Measurements from ENCODE around the gene RCSD1.

DNA sequence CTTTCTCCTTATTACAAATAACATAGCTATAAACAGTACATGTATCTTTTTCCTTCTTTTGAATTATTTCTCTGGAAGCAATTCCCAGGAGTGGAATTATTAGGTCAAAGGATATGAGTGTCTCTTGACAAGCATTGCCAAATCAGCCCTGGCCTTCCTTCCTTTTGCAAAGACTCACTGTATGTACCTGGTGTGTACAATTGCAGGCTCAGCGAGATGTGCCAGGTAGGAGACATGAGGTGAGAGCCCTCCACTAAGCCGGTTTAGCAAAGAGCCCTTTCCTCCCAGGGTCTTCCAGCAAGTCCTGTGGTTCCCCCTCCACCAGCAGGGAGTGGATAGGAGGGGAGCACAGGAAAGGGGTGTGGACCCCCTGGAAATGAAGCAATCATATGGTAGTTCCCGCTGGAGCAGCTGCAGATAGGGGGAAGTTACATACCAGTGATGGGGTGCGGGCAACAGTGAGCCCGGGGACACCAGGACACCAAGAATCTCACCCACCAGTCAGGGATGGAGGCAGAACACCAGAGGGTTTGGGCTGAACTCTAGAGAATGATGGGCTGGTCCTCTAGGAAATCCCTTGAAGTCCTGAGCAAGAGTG, 18.3 kb downstream of the RCSD1 start:
- TF ChIP-seq, protein P1, sequence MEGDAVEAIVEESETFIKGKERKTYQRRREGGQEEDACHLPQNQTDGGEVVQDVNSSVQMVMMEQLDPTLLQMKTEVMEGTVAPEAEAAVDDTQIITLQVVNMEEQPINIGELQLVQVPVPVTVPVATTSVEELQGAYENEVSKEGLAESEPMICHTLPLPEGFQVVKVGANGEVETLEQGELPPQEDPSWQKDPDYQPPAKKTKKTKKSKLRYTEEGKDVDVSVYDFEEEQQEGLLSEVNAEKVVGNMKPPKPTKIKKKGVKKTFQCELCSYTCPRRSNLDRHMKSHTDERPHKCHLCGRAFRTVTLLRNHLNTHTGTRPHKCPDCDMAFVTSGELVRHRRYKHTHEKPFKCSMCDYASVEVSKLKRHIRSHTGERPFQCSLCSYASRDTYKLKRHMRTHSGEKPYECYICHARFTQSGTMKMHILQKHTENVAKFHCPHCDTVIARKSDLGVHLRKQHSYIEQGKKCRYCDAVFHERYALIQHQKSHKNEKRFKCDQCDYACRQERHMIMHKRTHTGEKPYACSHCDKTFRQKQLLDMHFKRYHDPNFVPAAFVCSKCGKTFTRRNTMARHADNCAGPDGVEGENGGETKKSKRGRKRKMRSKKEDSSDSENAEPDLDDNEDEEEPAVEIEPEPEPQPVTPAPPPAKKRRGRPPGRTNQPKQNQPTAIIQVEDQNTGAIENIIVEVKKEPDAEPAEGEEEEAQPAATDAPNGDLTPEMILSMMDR (IDR thresholded peaks at IDR 0.05): no peak
- no peak for TF ChIP-seq POLR2A (IDR thresholded peaks at IDR 0.05)

All from uterus (tissue), 2 donors.